GM23338 (cell line): ENCODE measurements around the gene GALNT4. TPM values are rescaled to one million over a fixed set of nuclear protein-coding genes. Genes with fewer than 3 reads are reported as not detected.

Experiments used
- ATAC-seq: fragments of 200-7000 bp; cut with Tn5 transposase; 3 replicates; pipeline ENCODE4 v1.9.1; 2020
- DNase-seq: peaks from one replicate; pipeline ENCODE4 v3.0.0-alpha.2; 2015; ENCODE audit warnings: low spot score
- H2AFZ ChIP-seq: fragments of 200-600 bp; sonication (generic); 2 replicates; pipeline ENCODE4 v1.8.0; 2016; ENCODE audit warnings: antibody characterized with exemption, mild to moderate bottlenecking, moderate library complexity
- H3F3A ChIP-seq: fragments of 200-600 bp; sonication (generic); replicated peaks from 2 replicates; pipeline ENCODE4 v1.8.0; 2017; ENCODE audit warnings: antibody characterized with exemption, mixed run types, low read depth
- H3K27ac ChIP-seq: fragments of 200-600 bp; sonication (generic); 2 replicates; pipeline ENCODE4 v1.6.1; 2016; ENCODE audit warnings: low read depth
- H3K27me3 ChIP-seq: fragments of 200-600 bp; sonication (generic); 2 replicates; pipeline ENCODE4 v1.8.0; 2016; ENCODE audit warnings: mild to moderate bottlenecking, mixed run types, moderate library complexity; ENCODE audit not compliant: insufficient read depth
- H3K36me3 ChIP-seq: fragments of 200-600 bp; sonication (generic); 2 replicates; pipeline ENCODE4 v1.8.0; 2016; ENCODE audit warnings: mild to moderate bottlenecking; ENCODE audit not compliant: insufficient read depth
- H3K4me1 ChIP-seq: fragments of 200-600 bp; sonication (generic); 2 replicates; pipeline ENCODE4 v1.8.0; 2016; ENCODE audit warnings: mild to moderate bottlenecking, moderate library complexity; ENCODE audit not compliant: insufficient read depth
- H3K4me2 ChIP-seq: fragments of 200-600 bp; sonication (generic); 2 replicates; pipeline ENCODE4 v1.7.1; 2017; ENCODE audit warnings: mixed run types
- H3K4me3 ChIP-seq: fragments of 200-600 bp; sonication (generic); 2 replicates; pipeline ENCODE4 v1.6.1; 2016; ENCODE audit warnings: mixed run types
- H3K79me2 ChIP-seq: fragments of 200-600 bp; sonication (generic); replicated peaks from 2 replicates; pipeline ENCODE4 v1.8.0; 2017; ENCODE audit warnings: mild to moderate bottlenecking; ENCODE audit not compliant: insufficient read depth
- H3K9me2 ChIP-seq: fragments of 200-600 bp; sonication (generic); 2 replicates; pipeline ENCODE4 v1.8.0; 2017; ENCODE audit not compliant: insufficient read depth
- H4K20me1 ChIP-seq: fragments of 200-600 bp; sonication (generic); replicated peaks from 2 replicates; pipeline ENCODE4 v1.8.0; 2017; ENCODE audit warnings: mild to moderate bottlenecking; ENCODE audit not compliant: insufficient read depth
- H3K27ac Mint-ChIP-seq: 2 replicates; pipeline ENCODE4 v1.8.0; 2020; ENCODE audit warnings: inconsistent platforms, mild to moderate bottlenecking, moderate library complexity, mixed read lengths
- H3K27me3 Mint-ChIP-seq: 3 replicates; pipeline ENCODE4 v1.8.0; 2022; ENCODE audit warnings: low read depth, mild to moderate bottlenecking, moderate library complexity, mixed read lengths, inconsistent platforms; ENCODE audit not compliant: insufficient read depth, poor library complexity
- H3K36me3 Mint-ChIP-seq: 3 replicates; pipeline ENCODE4 v1.8.0; 2021; ENCODE audit warnings: low read depth, mild to moderate bottlenecking, inconsistent platforms, moderate library complexity, mixed read lengths
- H3K4me1 Mint-ChIP-seq: 3 replicates; pipeline ENCODE4 v1.8.0; 2020; ENCODE audit warnings: mild to moderate bottlenecking, inconsistent platforms, mixed read lengths
- H3K4me3 Mint-ChIP-seq: 3 replicates; pipeline ENCODE4 v1.8.0; 2021; ENCODE audit warnings: moderate library complexity, mild to moderate bottlenecking, inconsistent platforms, mixed read lengths
- H3K9me3 Mint-ChIP-seq: 3 replicates; pipeline ENCODE4 v1.8.0; 2020; ENCODE audit warnings: moderate library complexity, mild to moderate bottlenecking, inconsistent platforms, mixed read lengths
- CREB1 ChIP-seq: fragments of 250-450 bp; sonication (Bioruptor Pico); IDR thresholded peaks from 2 replicates; pipeline ENCODE4 v1.5.0; 2020; ENCODE audit warnings: low read depth, mild to moderate bottlenecking, moderate library complexity
- EZH2 ChIP-seq: fragments of 200-600 bp; sonication (generic); IDR thresholded peaks from one replicate; pipeline ENCODE4 v1.8.0; 2017; ENCODE audit warnings: antibody characterized with exemption, mild to moderate bottlenecking, low read depth; ENCODE audit not compliant: unreplicated experiment
- JUNB ChIP-seq: IDR thresholded peaks from one replicate; pipeline ENCODE4 v1.6.1; 2016; ENCODE audit warnings: antibody characterized with exemption; ENCODE audit not compliant: unreplicated experiment
- ZNF331 ChIP-seq: fragments of 250-450 bp; sonication (Bioruptor Pico); IDR thresholded peaks from 2 replicates; pipeline ENCODE4 v1.5.0; 2020; ENCODE audit warnings: low read depth, mild to moderate bottlenecking, moderate library complexity
- polyA plus RNA-seq: library from polyadenylated mRNA; unstranded; fragments of >200 nt; fragmentation: Nextera tagmentation; extraction: Ambion mirVana; gene quantifications from 2 replicates; pipeline ENCODE4 v1.2.1, GENCODE V29; 2016
- total RNA-seq: library from RNA; depleted of rRNA; stranded (reverse); fragments of >200 nt; shearing (Covaris generic); gene quantifications from 2 replicates; pipeline ENCODE4 v1.2.3, GENCODE V29; 2014
- TF ChIP-seq, protein P1 (sequence below), 2 experiments: fragments of 200-600 bp in 1 of 2; sonication (generic) in 1 of 2; conservative IDR thresholded peaks; 2 replicates each; pipeline versions ENCODE4 v1.5.1 to v1.6.1; 2016 to 2017; ENCODE audit warnings: antibody characterized with exemption in 2 of 2, low read depth in 2 of 2, mild to moderate bottlenecking in 2 of 2, moderate library complexity in 1 of 2
- TF ChIP-seq, protein P2 (sequence below): fragments of 250-450 bp; sonication (Bioruptor Pico); IDR thresholded peaks from 2 replicates; pipeline ENCODE4 v1.5.0; 2020; ENCODE audit warnings: mild to moderate bottlenecking, moderate library complexity

The GALNT4 gene
- total and polyA plus RNA-seq, 2 experiments from 2014 or later: 1.1 to 2.4 TPM

DNA sequence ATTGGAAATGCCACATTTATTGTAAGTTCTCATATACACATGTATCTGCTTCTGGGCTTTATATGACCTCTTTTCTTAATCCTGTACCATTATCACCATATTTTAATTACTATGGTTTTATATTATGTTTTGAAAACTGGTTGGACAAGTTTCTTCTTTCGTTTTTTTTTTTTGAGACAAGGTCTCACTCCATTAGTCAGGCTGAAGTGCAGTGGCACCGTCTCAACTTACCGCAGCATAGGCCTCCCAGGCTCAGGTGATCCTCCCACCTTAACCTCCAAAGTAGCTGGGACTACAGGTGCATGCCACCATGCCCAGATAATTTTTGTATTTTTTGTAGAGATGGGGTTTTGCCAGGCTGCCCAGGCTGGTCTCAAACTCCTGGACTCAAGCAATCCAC is 44.6 kb downstream of the GALNT4 start:
- peaks cover 7% of the 10 kb centered on the region; the same call in 1 of the 2 replicates for H3K4me1 ChIP-seq
- no peak overlapping the region for H3K27ac ChIP-seq
- no peaks in the 10 kb centered on the region for H3F3A ChIP-seq
- H3K27me3 Mint-ChIP-seq: no peaks in the 10 kb centered on the region
- no peaks in the 10 kb centered on the region for H3K36me3 Mint-ChIP-seq
- H3K36me3 ChIP-seq: no peaks in the 10 kb centered on the region
- H3K4me2 ChIP-seq: no peak overlapping the region
- no peaks in the 10 kb centered on the region for H3K4me1 Mint-ChIP-seq
- H3K9me3 Mint-ChIP-seq: no peaks in the 10 kb centered on the region
- DNase-seq: no peak
- no peaks in the 10 kb centered on the region for H4K20me1 ChIP-seq
- no peak overlapping the region for H3K27ac Mint-ChIP-seq
- H3K79me2 ChIP-seq: no peaks in the 10 kb centered on the region
- no peak for TF ChIP-seq JUNB
- H3K9me2 ChIP-seq: 0 out of 2 replicates have a peak, but pooled peaks cover 4% of the 10 kb centered on the region
- H3K4me3 Mint-ChIP-seq: no peak overlapping the region
- H2AFZ ChIP-seq: no peak overlapping the region
- no peaks in the 10 kb centered on the region for H3K27me3 ChIP-seq
- no peak for ATAC-seq
- no peak overlapping the region for H3K4me3 ChIP-seq

DNA sequence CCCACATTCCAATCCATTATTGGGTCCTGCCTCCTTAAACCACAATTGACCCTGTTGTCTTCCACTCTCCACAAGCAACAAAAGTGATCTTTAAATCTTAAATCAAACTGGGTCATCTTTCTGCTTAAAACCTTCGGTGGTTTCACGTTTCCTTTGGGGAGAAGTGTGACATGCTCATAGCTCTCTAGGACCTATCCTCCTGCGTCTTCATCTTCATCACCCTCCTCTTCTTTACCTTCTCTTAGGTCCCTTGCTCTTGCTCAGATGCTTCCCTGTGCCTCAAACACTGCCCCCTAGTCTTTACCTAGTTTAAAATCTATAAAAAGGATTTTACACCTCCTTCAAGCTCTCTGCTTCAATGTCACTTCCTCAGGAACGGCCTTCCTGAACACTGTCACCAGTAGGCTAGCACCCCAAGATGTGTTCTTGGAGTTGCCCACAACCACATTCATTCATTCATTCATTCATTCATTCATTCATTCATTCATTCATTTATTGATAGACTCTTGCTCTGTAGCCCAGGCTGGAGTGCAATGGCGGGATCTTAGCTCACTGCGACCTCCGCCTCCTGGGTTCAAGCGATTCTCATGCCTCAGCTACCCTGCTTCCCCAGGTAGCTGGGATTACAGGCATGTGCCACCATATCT is 46.8 kb downstream of the GALNT4 start:
- no peaks in the 10 kb centered on the region for H3K9me3 Mint-ChIP-seq
- Histone ChIP-seq H4K20me1 (no peaks in the 10 kb centered on the region), H2AFZ (no peak overlapping the region), H3F3A (no peaks in the 10 kb centered on the region), H3K4me1 (no peaks in the 10 kb centered on the region), H3K4me3 (no peak overlapping the region), H3K9me2 (0 out of 2 replicates have a peak, but pooled peaks cover 4% of the 10 kb centered on the region), H3K4me2 (no peak overlapping the region), H3K79me2 (no peaks in the 10 kb centered on the region), H3K36me3 (no peaks in the 10 kb centered on the region), H3K27me3 (no peaks in the 10 kb centered on the region), H3K27ac (no peak overlapping the region)
- H3K4me1 Mint-ChIP-seq: no peaks in the 10 kb centered on the region
- no peaks in the 10 kb centered on the region for H3K27me3 Mint-ChIP-seq
- ATAC-seq (no peak), DNase-seq (no peak)
- no peak overlapping the region for H3K27ac Mint-ChIP-seq
- H3K4me3 Mint-ChIP-seq: no peak overlapping the region
- no peaks in the 10 kb centered on the region for H3K36me3 Mint-ChIP-seq
- no peak for TF ChIP-seq EZH2
- TF ChIP-seq, protein P1, sequence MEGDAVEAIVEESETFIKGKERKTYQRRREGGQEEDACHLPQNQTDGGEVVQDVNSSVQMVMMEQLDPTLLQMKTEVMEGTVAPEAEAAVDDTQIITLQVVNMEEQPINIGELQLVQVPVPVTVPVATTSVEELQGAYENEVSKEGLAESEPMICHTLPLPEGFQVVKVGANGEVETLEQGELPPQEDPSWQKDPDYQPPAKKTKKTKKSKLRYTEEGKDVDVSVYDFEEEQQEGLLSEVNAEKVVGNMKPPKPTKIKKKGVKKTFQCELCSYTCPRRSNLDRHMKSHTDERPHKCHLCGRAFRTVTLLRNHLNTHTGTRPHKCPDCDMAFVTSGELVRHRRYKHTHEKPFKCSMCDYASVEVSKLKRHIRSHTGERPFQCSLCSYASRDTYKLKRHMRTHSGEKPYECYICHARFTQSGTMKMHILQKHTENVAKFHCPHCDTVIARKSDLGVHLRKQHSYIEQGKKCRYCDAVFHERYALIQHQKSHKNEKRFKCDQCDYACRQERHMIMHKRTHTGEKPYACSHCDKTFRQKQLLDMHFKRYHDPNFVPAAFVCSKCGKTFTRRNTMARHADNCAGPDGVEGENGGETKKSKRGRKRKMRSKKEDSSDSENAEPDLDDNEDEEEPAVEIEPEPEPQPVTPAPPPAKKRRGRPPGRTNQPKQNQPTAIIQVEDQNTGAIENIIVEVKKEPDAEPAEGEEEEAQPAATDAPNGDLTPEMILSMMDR (conservative IDR thresholded peaks at IDR 0.05; ENCODE audit: low read depth in 2 of 2): peak; percentile 33 to 34; a peak in 2 of 4 replicates

DNA sequence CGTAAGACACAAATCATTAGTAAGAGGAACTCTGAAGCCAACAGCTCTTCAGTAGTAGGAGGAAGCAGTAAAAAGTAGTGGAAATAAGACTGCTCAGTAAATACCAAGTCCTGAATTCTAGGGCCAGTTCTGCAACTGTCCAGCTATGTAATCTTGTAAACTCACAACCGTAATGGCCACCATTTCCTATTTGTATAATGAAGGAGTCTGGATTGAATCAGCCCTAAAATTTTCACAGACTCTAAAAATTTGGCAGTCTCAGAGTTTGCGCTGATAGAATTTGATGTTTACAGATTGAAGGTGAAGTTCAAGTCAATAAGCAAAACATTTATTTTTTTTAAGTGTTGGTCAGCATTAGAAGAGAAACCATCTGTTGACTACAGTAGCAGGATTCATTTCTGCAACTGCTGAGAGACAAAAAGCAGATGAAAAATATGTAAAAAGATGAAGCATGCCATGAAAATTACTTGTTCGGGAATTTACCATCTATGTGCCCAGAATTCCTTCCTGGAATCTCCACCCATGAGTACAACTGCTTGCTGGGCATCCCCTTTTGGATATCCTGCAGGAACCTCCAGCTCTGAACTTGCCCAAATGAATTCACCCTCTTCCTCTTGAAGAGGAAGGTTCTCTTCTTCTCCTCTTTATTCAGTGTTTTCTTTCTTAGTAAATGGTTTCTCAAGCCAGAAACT is 47.5 kb downstream of the GALNT4 start:
- Mint-ChIP-seq H3K27ac (no peak overlapping the region), H3K36me3 (no peaks in the 10 kb centered on the region), H3K4me1 (no peaks in the 10 kb centered on the region), H3K9me3 (no peaks in the 10 kb centered on the region), H3K27me3 (no peaks in the 10 kb centered on the region), H3K4me3 (no peak overlapping the region)
- H3K27me3 ChIP-seq: no peaks in the 10 kb centered on the region
- H3K9me2 ChIP-seq: 0 out of 2 replicates have a peak, but pooled peaks cover 4% of the 10 kb centered on the region
- no peak for DNase-seq
- no peak overlapping the region for H3K4me3 ChIP-seq
- no peak overlapping the region for H3K27ac ChIP-seq
- H3F3A ChIP-seq: no peaks in the 10 kb centered on the region
- H3K4me2 ChIP-seq: no peak overlapping the region
- ATAC-seq: no peak
- H3K79me2 ChIP-seq: no peaks in the 10 kb centered on the region
- H2AFZ ChIP-seq: no peak overlapping the region
- H3K36me3 ChIP-seq: no peaks in the 10 kb centered on the region
- H3K4me1 ChIP-seq: no peaks in the 10 kb centered on the region
- no peaks in the 10 kb centered on the region for H4K20me1 ChIP-seq
- TF ChIP-seq, protein P2, sequence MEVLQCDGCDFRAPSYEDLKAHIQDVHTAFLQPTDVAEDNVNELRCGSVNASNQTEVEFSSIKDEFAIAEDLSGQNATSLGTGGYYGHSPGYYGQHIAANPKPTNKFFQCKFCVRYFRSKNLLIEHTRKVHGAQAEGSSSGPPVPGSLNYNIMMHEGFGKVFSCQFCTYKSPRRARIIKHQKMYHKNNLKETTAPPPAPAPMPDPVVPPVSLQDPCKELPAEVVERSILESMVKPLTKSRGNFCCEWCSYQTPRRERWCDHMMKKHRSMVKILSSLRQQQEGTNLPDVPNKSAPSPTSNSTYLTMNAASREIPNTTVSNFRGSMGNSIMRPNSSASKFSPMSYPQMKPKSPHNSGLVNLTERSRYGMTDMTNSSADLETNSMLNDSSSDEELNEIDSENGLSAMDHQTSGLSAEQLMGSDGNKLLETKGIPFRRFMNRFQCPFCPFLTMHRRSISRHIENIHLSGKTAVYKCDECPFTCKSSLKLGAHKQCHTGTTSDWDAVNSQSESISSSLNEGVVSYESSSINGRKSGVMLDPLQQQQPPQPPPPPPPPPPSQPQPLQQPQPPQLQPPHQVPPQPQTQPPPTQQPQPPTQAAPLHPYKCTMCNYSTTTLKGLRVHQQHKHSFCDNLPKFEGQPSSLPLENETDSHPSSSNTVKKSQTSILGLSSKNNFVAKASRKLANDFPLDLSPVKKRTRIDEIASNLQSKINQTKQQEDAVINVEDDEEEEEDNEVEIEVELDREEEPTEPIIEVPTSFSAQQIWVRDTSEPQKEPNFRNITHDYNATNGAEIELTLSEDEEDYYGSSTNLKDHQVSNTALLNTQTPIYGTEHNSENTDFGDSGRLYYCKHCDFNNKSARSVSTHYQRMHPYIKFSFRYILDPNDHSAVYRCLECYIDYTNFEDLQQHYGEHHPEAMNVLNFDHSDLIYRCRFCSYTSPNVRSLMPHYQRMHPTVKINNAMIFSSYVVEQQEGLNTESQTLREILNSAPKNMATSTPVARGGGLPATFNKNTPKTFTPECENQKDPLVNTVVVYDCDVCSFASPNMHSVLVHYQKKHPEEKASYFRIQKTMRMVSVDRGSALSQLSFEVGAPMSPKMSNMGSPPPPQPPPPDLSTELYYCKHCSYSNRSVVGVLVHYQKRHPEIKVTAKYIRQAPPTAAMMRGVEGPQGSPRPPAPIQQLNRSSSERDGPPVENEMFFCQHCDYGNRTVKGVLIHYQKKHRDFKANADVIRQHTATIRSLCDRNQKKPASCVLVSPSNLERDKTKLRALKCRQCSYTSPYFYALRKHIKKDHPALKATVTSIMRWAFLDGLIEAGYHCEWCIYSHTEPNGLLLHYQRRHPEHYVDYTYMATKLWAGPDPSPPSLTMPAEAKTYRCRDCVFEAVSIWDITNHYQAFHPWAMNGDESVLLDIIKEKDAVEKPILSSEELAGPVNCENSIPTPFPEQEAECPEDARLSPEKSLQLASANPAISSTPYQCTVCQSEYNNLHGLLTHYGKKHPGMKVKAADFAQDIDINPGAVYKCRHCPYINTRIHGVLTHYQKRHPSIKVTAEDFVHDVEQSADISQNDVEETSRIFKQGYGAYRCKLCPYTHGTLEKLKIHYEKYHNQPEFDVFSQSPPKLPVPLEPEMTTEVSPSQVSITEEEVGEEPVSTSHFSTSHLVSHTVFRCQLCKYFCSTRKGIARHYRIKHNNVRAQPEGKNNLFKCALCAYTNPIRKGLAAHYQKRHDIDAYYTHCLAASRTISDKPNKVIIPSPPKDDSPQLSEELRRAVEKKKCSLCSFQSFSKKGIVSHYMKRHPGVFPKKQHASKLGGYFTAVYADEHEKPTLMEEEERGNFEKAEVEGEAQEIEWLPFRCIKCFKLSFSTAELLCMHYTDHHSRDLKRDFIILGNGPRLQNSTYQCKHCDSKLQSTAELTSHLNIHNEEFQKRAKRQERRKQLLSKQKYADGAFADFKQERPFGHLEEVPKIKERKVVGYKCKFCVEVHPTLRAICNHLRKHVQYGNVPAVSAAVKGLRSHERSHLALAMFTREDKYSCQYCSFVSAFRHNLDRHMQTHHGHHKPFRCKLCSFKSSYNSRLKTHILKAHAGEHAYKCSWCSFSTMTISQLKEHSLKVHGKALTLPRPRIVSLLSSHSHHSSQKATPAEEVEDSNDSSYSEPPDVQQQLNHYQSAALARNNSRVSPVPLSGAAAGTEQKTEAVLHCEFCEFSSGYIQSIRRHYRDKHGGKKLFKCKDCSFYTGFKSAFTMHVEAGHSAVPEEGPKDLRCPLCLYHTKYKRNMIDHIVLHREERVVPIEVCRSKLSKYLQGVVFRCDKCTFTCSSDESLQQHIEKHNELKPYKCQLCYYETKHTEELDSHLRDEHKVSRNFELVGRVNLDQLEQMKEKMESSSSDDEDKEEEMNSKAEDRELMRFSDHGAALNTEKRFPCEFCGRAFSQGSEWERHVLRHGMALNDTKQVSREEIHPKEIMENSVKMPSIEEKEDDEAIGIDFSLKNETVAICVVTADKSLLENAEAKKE (CRISPR knock-in tag): no peak
- no peak for TF ChIP-seq CREB1 (CRISPR knock-in tag)
- no peak for TF ChIP-seq ZNF331 (CRISPR knock-in tag)
